Measurements from ENCODE around the gene LIPI. TPM values are rescaled to one million over a fixed set of nuclear protein-coding genes. Genes with fewer than 3 reads are reported as not detected.

LIPI gene
- total and polyA plus RNA-seq, 10 of the 15 experiments (the other 5 are each of a cell fraction or from before 2014, with no cell fraction given) = 0.05 to 0.32 (median 0.10) TPM; not detected in 5

DNA sequence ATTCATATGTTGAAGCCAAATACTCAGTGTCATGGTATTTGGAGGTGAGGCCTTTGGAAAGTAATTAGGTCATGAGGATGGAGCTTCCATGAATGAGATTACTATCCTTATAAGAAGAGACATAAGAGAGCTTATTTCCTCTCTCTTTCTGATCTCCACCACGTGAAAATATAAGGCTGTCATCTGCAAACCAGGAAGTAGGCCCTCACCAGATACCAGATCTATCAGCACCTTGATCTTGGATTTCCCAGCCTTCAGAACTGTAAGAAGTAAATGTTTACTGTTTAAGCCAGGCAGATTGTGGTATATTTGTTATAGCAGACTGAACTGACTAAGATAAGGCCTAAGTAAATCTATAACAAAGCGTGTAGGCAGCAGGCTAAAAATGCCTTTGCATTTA lies 30.5 kb upstream of the LIPI start:
- no peak overlapping the region for H2AFZ ChIP-seq (ENCODE audit: control insufficient read depth, low read depth, low read length)
- RAD21 ChIA-PET (ENCODE audit: unreplicated experiment) = no interaction called here
- in situ Hi-C loops (cut with MboI) = no loop called here

GRCh38 chr21:14239281-14239680 lies 28.5 kb upstream of the LIPI start:
- Histone ChIP-seq H3K36me3 (ENCODE audit: control insufficient read depth in 2 of 2, insufficient read depth in 2 of 2, low read length in 1 of 2) (no peaks in the 10 kb centered on the region), H2AFZ (ENCODE audit: control insufficient read depth, low read depth, low read length) (no peak overlapping the region), H3K4me1 (ENCODE audit: control insufficient read depth, insufficient read depth, low read length) (no peaks in the 10 kb centered on the region), H3K79me2 (ENCODE audit: control insufficient read depth, insufficient read depth, low read length) (no peaks in the 10 kb centered on the region), H3K27ac (ENCODE audit: control insufficient read depth, insufficient read depth) (no peak overlapping the region), H3K9me3 (replicated peaks; ENCODE audit: control insufficient read depth, insufficient read depth, low read length) (no peaks in the 10 kb centered on the region), H4K20me1 (ENCODE audit: control insufficient read depth, insufficient read depth) (no peaks in the 10 kb centered on the region), H3K4me2 (ENCODE audit: control insufficient read depth, insufficient read depth) (no peak overlapping the region), H3K4me3 (no peak overlapping the region), H3K27me3 (replicated peaks in 1 of 2; ENCODE audit: control insufficient read depth in 2 of 2, insufficient read depth in 2 of 2, low read length in 1 of 2) (no peaks in the 10 kb centered on the region), H3K9ac (ENCODE audit: control insufficient read depth, insufficient read depth, low read length) (no peak overlapping the region)
- WGBS (ENCODE audit: insufficient coverage, insufficient replicate concordance, low lambda C conversion rate, missing lambda C conversion rate) = 18% methylated on average over 2 of the region's 2 CpGs
- no peak for ATAC-seq
- BruUV-seq (replicated peaks) = no TSS peak
- FAIRE-seq = no peak
- ChIA-PET CTCF (interaction anchor here (1.5 kb wide), 1 partner anchor 14 kb away, joined by 8 read pairs; no protein-coding TSS in a partner anchor), SMC1A (ENCODE audit: uncharacterized antibody, unreplicated experiment) (no interaction called here), RAD21 (ENCODE audit: unreplicated experiment) (no interaction called here), POLR2A (no interaction called here)
- in situ Hi-C loops (cut with MboI) (no loop called here), intact Hi-C loops (cut with micrococcal nuclease; ENCODE audit: unreplicated experiment) (no loop called here)
- DNase-seq (ENCODE audit: low read depth, low spot score) = no peak
- TF ChIP-seq E2F8 (IDR thresholded peaks at IDR 0.05; ENCODE audit: low read depth, partially characterized antibody) (no peak), RFX5 (IDR thresholded peaks at IDR 0.05; ENCODE audit: low read depth, low read length) (no peak), POLR2A (IDR thresholded peaks at IDR 0.05; ENCODE audit: low read depth, low read length) (no peak), TBL1XR1 (IDR thresholded peaks at IDR 0.05; ENCODE audit: low read depth, low read length) (no peak), CHD2 (IDR thresholded peaks at IDR 0.05; ENCODE audit: borderline replicate concordance, low read depth, low read length) (no peak), ETV6 (conservative IDR thresholded peaks at IDR 0.05 in 1 of 2, IDR thresholded peaks at IDR 0.05 in 1 of 2; ENCODE audit: borderline replicate concordance in 1 of 2, low read depth in 1 of 2) (no peak), ATF2 (IDR thresholded peaks at IDR 0.05; ENCODE audit: low read length) (no peak), NKRF (conservative IDR thresholded peaks at IDR 0.05) (no peak), NFYA (IDR thresholded peaks at IDR 0.05; ENCODE audit: borderline replicate concordance, low read depth, low read length) (no peak), ZNF24 (IDR thresholded peaks at IDR 0.05) (no peak), ESRRA (IDR thresholded peaks at IDR 0.05; ENCODE audit: low read length) (no peak)

More for the DNA sequence above, 30.5 kb upstream of the LIPI start:
- no TSS peak for BruUV-seq (replicated peaks)
- TF ChIP-seq YY1 (IDR thresholded peaks at IDR 0.05; ENCODE audit: low read depth, low read length) (no peak), HDAC6 (IDR thresholded peaks at IDR 0.05; ENCODE audit: unreplicated experiment) (no peak)
- H3K9me3 ChIP-seq (replicated peaks; ENCODE audit: control insufficient read depth, insufficient read depth, low read length) = no peaks in the 10 kb centered on the region
- H4K20me1 ChIP-seq (ENCODE audit: control insufficient read depth, insufficient read depth) = no peaks in the 10 kb centered on the region
- H3K4me2 ChIP-seq (ENCODE audit: control insufficient read depth, insufficient read depth) = no peak overlapping the region
- no peak for DNase-seq (ENCODE audit: low read depth, low spot score)
- H3K27ac ChIP-seq (ENCODE audit: control insufficient read depth, insufficient read depth) = no peak overlapping the region
- H3K79me2 ChIP-seq (ENCODE audit: control insufficient read depth, insufficient read depth, low read length) = no peaks in the 10 kb centered on the region
- no peak for ATAC-seq
- H3K9ac ChIP-seq (ENCODE audit: control insufficient read depth, insufficient read depth, low read length) = no peak overlapping the region
- intact Hi-C loops (cut with micrococcal nuclease; ENCODE audit: unreplicated experiment) = no loop called here
- H3K27me3 ChIP-seq (replicated peaks in 1 of 2; ENCODE audit: control insufficient read depth in 2 of 2, insufficient read depth in 2 of 2, low read length in 1 of 2) = no peaks in the 10 kb centered on the region
- POLR2A ChIA-PET = no interaction called here
- SMC1A ChIA-PET (ENCODE audit: uncharacterized antibody, unreplicated experiment) = no interaction called here
- H3K4me3 ChIP-seq = no peak overlapping the region
- H3K4me1 ChIP-seq (ENCODE audit: control insufficient read depth, insufficient read depth, low read length) = no peaks in the 10 kb centered on the region
- CTCF ChIA-PET = interaction anchor here (1.9 kb wide), 1 partner anchor 12 kb away, joined by 7 read pairs; no protein-coding TSS in a partner anchor
- no peaks in the 10 kb centered on the region for H3K36me3 ChIP-seq (ENCODE audit: control insufficient read depth in 2 of 2, insufficient read depth in 2 of 2, low read length in 1 of 2)
- FAIRE-seq = no peak
- WGBS (ENCODE audit: insufficient coverage, insufficient replicate concordance, low lambda C conversion rate, missing lambda C conversion rate) = 2% methylated on average over 2 of the region's 2 CpGs
